ENCODE results near the gene PLEKHH1. TPM values are rescaled to one million over a fixed set of nuclear protein-coding genes. Genes with fewer than 3 reads are reported as not detected.

PLEKHH1 gene
- total RNA-seq, 1 donor from 2014 or later = 3.3 TPM

GRCh38 chr14:67582061-67582460 lies 49.0 kb downstream of the PLEKHH1 start:
- Histone ChIP-seq H3K27me3 (ENCODE audit: insufficient read depth, low read length) (no peaks in the 10 kb centered on the region), H3K27ac (ENCODE audit: low read depth, low read length) (no peak overlapping the region), H3K79me2 (ENCODE audit: insufficient read depth, low read length) (no peaks in the 10 kb centered on the region), H2AFZ (ENCODE audit: low read depth, low read length) (no peak overlapping the region), H3K9me3 (ENCODE audit: insufficient read depth, low read depth, low read length) (no peaks in the 10 kb centered on the region), H3K4me3 (ENCODE audit: insufficient read depth, low read depth, low read length) (no peak overlapping the region), H3K4me1 (ENCODE audit: insufficient read depth, low read length) (no peaks in the 10 kb centered on the region), H3K9ac (ENCODE audit: low read length) (no peak overlapping the region), H3K36me3 (ENCODE audit: insufficient read depth, low read length) (no peaks in the 10 kb centered on the region), H3K4me2 (ENCODE audit: low read length) (no peak overlapping the region), H4K20me1 (ENCODE audit: insufficient read depth, low read length) (no peaks in the 10 kb centered on the region)
- Mint-ChIP-seq H3K4me3 (ENCODE audit: unreplicated experiment) (no peak overlapping the region), H3K4me1 (ENCODE audit: low read depth, unreplicated experiment) (no peaks in the 10 kb centered on the region), H3K27ac (ENCODE audit: unreplicated experiment) (no peak overlapping the region), H3K36me3 (ENCODE audit: low read depth, unreplicated experiment) (peaks cover 3% of the 10 kb centered on the region), H3K27me3 (ENCODE audit: low read depth, unreplicated experiment) (peaks cover 2% of the 10 kb centered on the region), H3K9me3 (ENCODE audit: unreplicated experiment) (no peaks in the 10 kb centered on the region)
- TF ChIP-seq EZH2 (IDR thresholded peaks at IDR 0.05; ENCODE audit: insufficient read depth, low read length) (no peak), CTCF (IDR thresholded peaks at IDR 0.05; ENCODE audit: insufficient read depth, low read depth, low read length) (no peak)
- no peak for FAIRE-seq
- DNase-seq (ENCODE audit: low read depth) = no peak

- no peaks in the 10 kb centered on the region for H3K9me3 Mint-ChIP-seq (ENCODE audit: unreplicated experiment)
- Histone ChIP-seq H3K27ac (ENCODE audit: low read depth, low read length) (no peak overlapping the region), H3K9me3 (ENCODE audit: insufficient read depth, low read depth, low read length) (no peaks in the 10 kb centered on the region), H3K4me3 (ENCODE audit: insufficient read depth, low read depth, low read length) (no peak overlapping the region), H3K4me1 (ENCODE audit: insufficient read depth, low read length) (no peaks in the 10 kb centered on the region), H3K4me2 (ENCODE audit: low read length) (no peak overlapping the region), H4K20me1 (ENCODE audit: insufficient read depth, low read length) (no peaks in the 10 kb centered on the region), H3K9ac (ENCODE audit: low read length) (no peak overlapping the region), H2AFZ (ENCODE audit: low read depth, low read length) (no peak overlapping the region), H3K27me3 (ENCODE audit: insufficient read depth, low read length) (no peaks in the 10 kb centered on the region), H3K36me3 (ENCODE audit: insufficient read depth, low read length) (no peaks in the 10 kb centered on the region), H3K79me2 (ENCODE audit: insufficient read depth, low read length) (no peaks in the 10 kb centered on the region)
- FAIRE-seq = no peak
- H3K36me3 Mint-ChIP-seq (ENCODE audit: low read depth, unreplicated experiment) = no peaks in the 10 kb centered on the region
- peak; percentile 20 for DNase-seq (ENCODE audit: low read depth)
- TF ChIP-seq CTCF (IDR thresholded peaks at IDR 0.05; ENCODE audit: insufficient read depth, low read depth, low read length) (peak; percentile 60), EZH2 (IDR thresholded peaks at IDR 0.05; ENCODE audit: insufficient read depth, low read length) (no peak)
- H3K4me1 Mint-ChIP-seq (ENCODE audit: low read depth, unreplicated experiment) = no peaks in the 10 kb centered on the region
- H3K27me3 Mint-ChIP-seq (ENCODE audit: low read depth, unreplicated experiment) = peaks cover 2% of the 10 kb centered on the region
- no peak overlapping the region for H3K27ac Mint-ChIP-seq (ENCODE audit: unreplicated experiment)
- no peak overlapping the region for H3K4me3 Mint-ChIP-seq (ENCODE audit: unreplicated experiment)
These were observed 50.9 kb downstream of the PLEKHH1 start for GRCh38 chr14:67583711-67584644.

- no peaks in the 10 kb centered on the region for H3K9me3 Mint-ChIP-seq (ENCODE audit: unreplicated experiment)
- Histone ChIP-seq H3K27ac (ENCODE audit: low read depth, low read length) (no peak overlapping the region), H4K20me1 (ENCODE audit: insufficient read depth, low read length) (no peaks in the 10 kb centered on the region), H3K9ac (ENCODE audit: low read length) (no peak overlapping the region), H3K9me3 (ENCODE audit: insufficient read depth, low read depth, low read length) (no peaks in the 10 kb centered on the region), H3K79me2 (ENCODE audit: insufficient read depth, low read length) (no peaks in the 10 kb centered on the region), H3K36me3 (ENCODE audit: insufficient read depth, low read length) (no peaks in the 10 kb centered on the region), H3K27me3 (ENCODE audit: insufficient read depth, low read length) (no peaks in the 10 kb centered on the region), H3K4me3 (ENCODE audit: insufficient read depth, low read depth, low read length) (no peak overlapping the region), H3K4me1 (ENCODE audit: insufficient read depth, low read length) (no peaks in the 10 kb centered on the region), H2AFZ (ENCODE audit: low read depth, low read length) (no peak overlapping the region), H3K4me2 (ENCODE audit: low read length) (no peak overlapping the region)
- DNase-seq (ENCODE audit: low read depth) = peak; percentile 32
- H3K36me3 Mint-ChIP-seq (ENCODE audit: low read depth, unreplicated experiment) = no peaks in the 10 kb centered on the region
- no peak overlapping the region for H3K27ac Mint-ChIP-seq (ENCODE audit: unreplicated experiment)
- no peak overlapping the region for H3K4me3 Mint-ChIP-seq (ENCODE audit: unreplicated experiment)
- TF ChIP-seq EZH2 (IDR thresholded peaks at IDR 0.05; ENCODE audit: insufficient read depth, low read length) = no peak
- TF ChIP-seq CTCF (IDR thresholded peaks at IDR 0.05; ENCODE audit: insufficient read depth, low read depth, low read length) = no peak
- H3K4me1 Mint-ChIP-seq (ENCODE audit: low read depth, unreplicated experiment) = no peaks in the 10 kb centered on the region
- no peaks in the 10 kb centered on the region for H3K27me3 Mint-ChIP-seq (ENCODE audit: low read depth, unreplicated experiment)
- FAIRE-seq = no peak
These were observed 51.9 kb downstream of the PLEKHH1 start for GRCh38 chr14:67584978-67585377.
